MM.1S (cell line): ENCODE results near the gene CISH.

Experiments
- DNase-seq: peaks from one replicate; pipeline ENCODE4 v3.0.0-alpha.2; 2015
- H2AFZ ChIP-seq: fragments of 300-600 bp; sonication (generic); 2 replicates; pipeline ENCODE4 v1.6.0; 2016; ENCODE audit warnings: antibody characterized with exemption, low read length
- H3F3A ChIP-seq: fragments of 300-600 bp; sonication (generic); 2 replicates; pipeline ENCODE4 v1.6.1; 2016; ENCODE audit warnings: mild to moderate bottlenecking, antibody characterized with exemption, low read length, moderate library complexity, mixed read lengths; ENCODE audit not compliant: insufficient read depth
- H3K27ac ChIP-seq: fragments of 300-600 bp; sonication (generic); 2 replicates; pipeline ENCODE4 v1.5.1; 2016; ENCODE audit warnings: mild to moderate bottlenecking, low read length
- H3K27me3 ChIP-seq: fragments of 300-600 bp; sonication (generic); replicated peaks from 2 replicates; pipeline ENCODE4 v1.6.0; 2016; ENCODE audit warnings: low read length; ENCODE audit not compliant: insufficient read depth
- H3K36me3 ChIP-seq: fragments of 300-600 bp; sonication (generic); replicated peaks from 2 replicates; pipeline ENCODE4 v1.6.1; 2016; ENCODE audit warnings: mild to moderate bottlenecking, low read length, mixed read lengths; ENCODE audit not compliant: insufficient read depth
- H3K4me1 ChIP-seq: fragments of 300-600 bp; sonication (generic); 2 replicates; pipeline ENCODE4 v1.6.1; 2016; ENCODE audit warnings: low read length, mixed read lengths
- H3K4me2 ChIP-seq: fragments of 300-600 bp; sonication (generic); 2 replicates; pipeline ENCODE4 v1.6.0; 2016; ENCODE audit warnings: low read depth, low read length
- H3K4me3 ChIP-seq: fragments of 300-600 bp; sonication (generic); 2 replicates; pipeline ENCODE4 v1.5.1; 2016; ENCODE audit warnings: low read length, mixed read lengths
- H3K79me2 ChIP-seq: fragments of 300-600 bp; sonication (generic); 2 replicates; pipeline ENCODE4 v1.6.1; 2016; ENCODE audit warnings: mixed run types, low read length, mixed read lengths
- H3K9ac ChIP-seq: fragments of 300-600 bp; sonication (generic); 2 replicates; pipeline ENCODE4 v1.6.1; 2016; ENCODE audit warnings: low read length, mixed read lengths
- H3K9me2 ChIP-seq: fragments of 300-600 bp; sonication (generic); replicated peaks from 2 replicates; pipeline ENCODE4 v1.6.1; 2016; ENCODE audit warnings: mild to moderate bottlenecking, low read length, mixed read lengths; ENCODE audit not compliant: insufficient read depth
- H3K9me3 ChIP-seq: fragments of 300-600 bp; sonication (generic); replicated peaks from 2 replicates; pipeline ENCODE4 v1.6.1; 2016; ENCODE audit warnings: mild to moderate bottlenecking, low read length, mixed read lengths; ENCODE audit not compliant: insufficient read depth
- H4K20me1 ChIP-seq: fragments of 300-600 bp; sonication (generic); 2 replicates; pipeline ENCODE4 v1.6.1; 2016; ENCODE audit warnings: mild to moderate bottlenecking, low read length, moderate library complexity, mixed read lengths; ENCODE audit not compliant: insufficient read depth
- EZH2 ChIP-seq: fragments of 300-600 bp; sonication (generic); optimal IDR thresholded peaks from 2 replicates; pipeline ENCODE3; 2017; ENCODE audit warnings: low read depth, mild to moderate bottlenecking, antibody characterized with exemption, low read length, mixed read lengths
- EZH2phosphoT487 ChIP-seq: fragments of 300-600 bp; sonication (generic); IDR thresholded peaks from 2 replicates; pipeline ENCODE4 v1.6.1; 2018; ENCODE audit warnings: antibody characterized with exemption, low read length
- TF ChIP-seq, protein P1 (sequence below): fragments of 300-600 bp; sonication (generic); IDR thresholded peaks from 2 replicates; pipeline ENCODE4 v1.5.1; 2016; ENCODE audit warnings: antibody characterized with exemption, low read length, mixed read lengths

The CISH gene

DNA sequence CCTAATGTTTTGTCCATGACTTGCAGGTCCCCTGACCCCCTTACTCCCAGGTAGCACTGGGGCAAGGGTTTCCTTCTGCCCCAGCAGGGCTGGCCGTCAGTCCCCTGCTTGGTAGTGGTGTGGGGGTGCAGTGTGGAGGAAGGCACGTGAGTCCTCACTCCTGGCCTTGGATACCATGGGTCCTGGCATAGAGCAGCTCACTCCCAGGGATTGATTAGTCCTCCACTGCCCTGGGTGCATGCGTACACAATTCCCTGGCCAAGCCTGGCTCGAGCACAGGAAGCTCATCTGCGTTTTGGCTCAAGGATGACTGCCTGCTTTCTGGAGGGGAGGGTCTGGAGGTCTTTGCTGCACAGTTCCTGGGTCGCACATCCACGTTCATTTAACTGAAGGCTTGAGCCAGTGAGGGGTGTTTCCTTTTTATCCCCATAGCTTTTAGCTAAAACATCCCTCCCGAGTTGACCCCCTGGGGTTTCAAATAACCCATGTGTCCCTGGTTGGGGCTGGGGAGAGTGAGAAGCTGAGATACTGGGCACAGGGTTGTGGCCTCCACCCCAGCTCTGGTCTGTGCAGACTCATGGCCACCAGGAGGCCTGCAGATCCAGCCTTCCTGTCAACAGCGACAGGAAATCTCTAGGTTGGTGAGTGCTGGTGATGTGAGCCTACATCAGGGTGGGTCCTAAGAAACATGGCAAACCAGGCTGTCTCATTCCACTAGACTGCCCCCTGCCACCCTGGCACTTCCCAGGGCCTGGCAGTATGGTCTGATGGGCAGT, 30.7 kb downstream of the CISH start:
- no peak overlapping the region for H3K27ac ChIP-seq
- H3K9me3 ChIP-seq, result no peaks in the 10 kb centered on the region
- no peaks in the 10 kb centered on the region for H3K79me2 ChIP-seq
- H3K4me2 ChIP-seq, result no peak overlapping the region
- H3K9ac ChIP-seq, result no peak overlapping the region
- H2AFZ ChIP-seq, result no peak overlapping the region
- no peaks in the 10 kb centered on the region for H3K9me2 ChIP-seq
- no peak overlapping the region for H3K4me3 ChIP-seq
- no peak for TF ChIP-seq EZH2phosphoT487
- no peak for TF ChIP-seq EZH2
- TF ChIP-seq, protein P1, sequence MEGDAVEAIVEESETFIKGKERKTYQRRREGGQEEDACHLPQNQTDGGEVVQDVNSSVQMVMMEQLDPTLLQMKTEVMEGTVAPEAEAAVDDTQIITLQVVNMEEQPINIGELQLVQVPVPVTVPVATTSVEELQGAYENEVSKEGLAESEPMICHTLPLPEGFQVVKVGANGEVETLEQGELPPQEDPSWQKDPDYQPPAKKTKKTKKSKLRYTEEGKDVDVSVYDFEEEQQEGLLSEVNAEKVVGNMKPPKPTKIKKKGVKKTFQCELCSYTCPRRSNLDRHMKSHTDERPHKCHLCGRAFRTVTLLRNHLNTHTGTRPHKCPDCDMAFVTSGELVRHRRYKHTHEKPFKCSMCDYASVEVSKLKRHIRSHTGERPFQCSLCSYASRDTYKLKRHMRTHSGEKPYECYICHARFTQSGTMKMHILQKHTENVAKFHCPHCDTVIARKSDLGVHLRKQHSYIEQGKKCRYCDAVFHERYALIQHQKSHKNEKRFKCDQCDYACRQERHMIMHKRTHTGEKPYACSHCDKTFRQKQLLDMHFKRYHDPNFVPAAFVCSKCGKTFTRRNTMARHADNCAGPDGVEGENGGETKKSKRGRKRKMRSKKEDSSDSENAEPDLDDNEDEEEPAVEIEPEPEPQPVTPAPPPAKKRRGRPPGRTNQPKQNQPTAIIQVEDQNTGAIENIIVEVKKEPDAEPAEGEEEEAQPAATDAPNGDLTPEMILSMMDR, result no peak
- no peak for DNase-seq
- no peaks in the 10 kb centered on the region for H3K4me1 ChIP-seq
- no peaks in the 10 kb centered on the region for H4K20me1 ChIP-seq
- H3K27me3 ChIP-seq, result no peaks in the 10 kb centered on the region
- no peaks in the 10 kb centered on the region for H3K36me3 ChIP-seq
- H3F3A ChIP-seq, result no peaks in the 10 kb centered on the region

DNA sequence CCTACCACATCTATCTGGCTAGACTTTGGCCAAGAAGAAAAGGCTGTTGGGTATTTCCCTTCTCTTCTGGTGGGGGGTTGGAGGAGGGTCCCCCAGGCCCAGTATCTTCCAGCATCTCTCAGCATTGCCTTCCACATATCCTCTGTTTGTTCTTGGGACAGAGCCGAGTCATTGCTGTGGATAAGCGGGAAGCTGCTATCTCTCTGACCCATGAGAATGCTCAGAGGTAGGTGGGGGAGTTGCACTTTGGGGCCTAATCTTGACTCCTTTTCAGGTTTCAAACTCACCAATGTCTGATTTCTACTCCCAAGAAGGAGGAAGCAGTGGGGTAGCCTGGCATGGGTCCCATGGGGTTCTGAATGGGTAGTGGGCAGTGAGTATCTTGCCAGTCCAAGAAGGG, 34.2 kb downstream of the CISH start:
- H3K9ac ChIP-seq, result no peak overlapping the region
- H3K36me3 ChIP-seq, result no peaks in the 10 kb centered on the region
- H2AFZ ChIP-seq, result no peak overlapping the region
- no peaks in the 10 kb centered on the region for H3K9me3 ChIP-seq
- no peak overlapping the region for H3K27ac ChIP-seq
- no peak for DNase-seq
- TF ChIP-seq EZH2phosphoT487 (no peak), EZH2 (no peak)
- TF ChIP-seq, protein P1, result no peak
- no peaks in the 10 kb centered on the region for H3K79me2 ChIP-seq
- H3K4me3 ChIP-seq, result no peak overlapping the region
- H3K9me2 ChIP-seq, result no peaks in the 10 kb centered on the region
- H3K4me1 ChIP-seq, result no peaks in the 10 kb centered on the region
- H3K27me3 ChIP-seq, result no peaks in the 10 kb centered on the region
- H3K4me2 ChIP-seq, result no peak overlapping the region
- no peaks in the 10 kb centered on the region for H3F3A ChIP-seq
- no peaks in the 10 kb centered on the region for H4K20me1 ChIP-seq

DNA sequence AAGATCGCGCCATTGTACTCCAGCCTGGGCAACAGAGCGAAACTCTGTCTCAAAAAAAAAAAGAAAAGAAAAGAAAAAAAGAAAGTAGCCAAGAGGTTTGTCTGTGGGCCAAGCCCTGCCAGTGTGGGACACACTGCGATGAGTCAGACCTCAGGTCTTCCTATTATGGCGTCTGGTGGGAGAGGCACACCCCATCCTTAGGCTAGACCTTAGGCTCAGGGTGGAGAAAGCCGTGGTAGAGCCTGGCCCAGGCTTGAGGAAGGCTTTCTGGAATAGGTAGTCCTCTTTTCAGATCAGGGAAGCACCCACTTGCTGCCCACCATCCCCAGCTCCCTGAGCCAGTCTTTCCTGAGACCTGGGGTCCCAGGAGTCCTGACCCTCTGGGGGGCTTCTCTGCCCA, 36.2 kb downstream of the CISH start:
- no peak overlapping the region for H3K27ac ChIP-seq
- H3K79me2 ChIP-seq, result no peaks in the 10 kb centered on the region
- H3K4me2 ChIP-seq, result no peak overlapping the region
- no peak overlapping the region for H2AFZ ChIP-seq
- H3K9me3 ChIP-seq, result no peaks in the 10 kb centered on the region
- no peak overlapping the region for H3K9ac ChIP-seq
- no peaks in the 10 kb centered on the region for H3K9me2 ChIP-seq
- no peaks in the 10 kb centered on the region for H3F3A ChIP-seq
- H4K20me1 ChIP-seq, result no peaks in the 10 kb centered on the region
- TF ChIP-seq EZH2phosphoT487, result no peak
- TF ChIP-seq, protein P1, result no peak
- TF ChIP-seq EZH2, result no peak
- H3K36me3 ChIP-seq, result no peaks in the 10 kb centered on the region
- H3K27me3 ChIP-seq, result no peaks in the 10 kb centered on the region
- H3K4me1 ChIP-seq, result 0 out of 2 replicates have a peak, but pooled peaks cover 2% of the 10 kb centered on the region
- DNase-seq, result no peak
- no peak overlapping the region for H3K4me3 ChIP-seq
